NOMO-1 (cell line): Measurements from ENCODE around the gene SLC9B1.
A peak's percentile ranks its signal among the peaks of the same experiment; 100 is the strongest.
"Not testable (repeated sequence)": the region's sequence is repeated elsewhere in the genome, so short reads cannot be mapped to it uniquely, and the experiment has no call there.

Source experiments
- DNase-seq, 2 experiments: peaks; one replicate each; lab custom pipeline; 2025; ENCODE audit not compliant: unreplicated experiment in 2 of 2; lab: John Stamatoyannopoulos, UW

Gene SLC9B1

DNA sequence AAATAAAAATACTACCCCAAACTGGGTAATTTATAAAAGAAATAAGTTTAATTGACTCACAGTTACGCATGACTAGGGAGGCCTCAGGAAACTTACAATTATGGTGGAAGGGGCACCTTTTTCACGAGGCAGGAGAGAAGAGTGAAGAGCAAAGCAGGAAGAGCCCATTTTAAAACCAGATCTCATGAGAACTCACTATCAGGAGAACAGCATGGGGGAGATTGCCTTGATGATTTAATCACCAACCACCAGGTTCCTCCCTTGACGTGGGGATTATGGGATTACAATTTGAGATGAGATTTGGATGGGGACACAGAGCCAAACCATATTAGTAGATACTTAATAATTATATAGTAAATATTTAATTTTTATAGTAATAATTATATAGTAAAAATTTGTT, 140.6 kb downstream of the SLC9B1 start:
- no peak for DNase-seq

GRCh38 chr4:102878349-102878748, 141.2 kb downstream of the SLC9B1 start:
- DNase-seq, result peak; percentile 12 to 53

DNA sequence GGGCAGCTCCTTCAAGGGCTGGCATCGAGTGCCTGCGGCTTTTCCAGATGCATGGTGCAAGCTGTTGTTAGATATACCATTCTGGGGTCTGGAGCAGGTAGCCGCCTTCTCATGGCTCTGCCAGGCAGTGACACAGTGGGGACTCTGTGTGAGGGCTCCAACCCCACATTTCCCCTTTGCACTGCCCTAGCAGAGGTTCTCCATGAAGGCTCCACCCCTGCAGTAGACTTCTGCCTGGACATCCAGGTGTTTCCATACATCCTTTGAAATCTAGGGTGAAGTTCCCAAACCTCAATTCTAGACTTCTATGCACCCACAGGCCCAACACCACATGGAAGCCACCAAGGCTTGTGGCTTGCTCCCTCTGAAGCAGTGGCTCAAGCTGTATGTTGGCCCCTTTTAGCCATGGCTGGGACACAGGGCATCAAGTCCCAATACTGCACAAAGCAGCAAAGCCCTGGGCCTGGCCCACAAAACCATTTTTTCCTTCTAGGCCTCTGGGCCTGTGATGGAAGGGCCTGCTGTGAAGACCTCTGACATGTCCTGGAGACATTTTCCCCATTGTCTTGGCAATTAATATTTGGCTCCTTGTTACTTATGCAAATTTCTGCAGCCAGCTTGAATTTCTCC, 141.9 kb downstream of the SLC9B1 start:
- DNase-seq, result not testable (repeated sequence)

DNA sequence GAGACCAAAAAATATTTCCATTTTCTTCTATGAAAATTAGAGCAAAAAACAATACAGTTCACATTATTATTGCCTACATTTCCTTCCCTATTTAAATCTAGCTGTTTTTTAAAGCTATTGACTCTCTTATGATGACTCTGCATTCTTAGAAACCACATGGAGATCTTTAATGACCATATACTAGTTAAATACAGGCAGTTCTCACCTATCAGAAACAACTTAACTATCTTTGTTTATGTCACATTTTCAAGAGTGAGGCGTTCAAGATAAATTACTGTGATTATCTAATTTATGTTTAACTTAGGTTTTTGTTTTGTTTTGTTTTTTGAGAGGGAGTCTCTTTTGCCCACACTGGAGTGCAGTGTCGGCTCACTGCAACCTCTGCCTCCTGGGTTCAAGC, 147.7 kb downstream of the SLC9B1 start:
- peak in 1 of 2 experiments; percentile 64 for DNase-seq

DNA sequence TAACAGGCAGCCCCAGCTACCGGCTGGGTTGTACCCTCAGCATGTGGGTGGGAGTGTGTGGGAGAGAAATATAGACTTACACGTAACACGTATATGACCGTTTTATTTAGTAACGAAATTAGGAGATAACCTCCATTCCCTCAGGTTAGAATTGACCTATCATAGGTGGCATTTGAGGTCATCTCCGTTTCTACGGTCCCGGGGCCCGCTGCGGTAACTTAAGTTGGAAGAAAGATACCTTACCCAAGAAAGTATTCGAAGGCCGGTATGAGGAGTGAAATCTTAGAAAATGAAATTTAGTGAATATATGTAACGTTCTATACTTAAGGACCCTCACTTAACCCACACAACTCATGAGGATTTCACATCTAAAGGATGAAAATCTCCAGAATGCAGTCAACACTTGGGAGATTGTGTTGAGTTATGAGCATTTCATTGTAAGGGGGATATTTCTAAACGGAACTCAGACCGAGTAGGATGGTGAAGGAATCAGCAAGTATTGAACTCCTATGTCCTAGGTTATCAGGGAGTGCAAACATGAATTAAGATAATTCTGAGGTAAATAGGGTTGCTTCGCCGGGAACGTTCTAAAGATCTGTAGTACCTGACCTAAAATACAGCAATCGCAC, 149.8 kb downstream of the SLC9B1 start:
- no peak for DNase-seq

DNA sequence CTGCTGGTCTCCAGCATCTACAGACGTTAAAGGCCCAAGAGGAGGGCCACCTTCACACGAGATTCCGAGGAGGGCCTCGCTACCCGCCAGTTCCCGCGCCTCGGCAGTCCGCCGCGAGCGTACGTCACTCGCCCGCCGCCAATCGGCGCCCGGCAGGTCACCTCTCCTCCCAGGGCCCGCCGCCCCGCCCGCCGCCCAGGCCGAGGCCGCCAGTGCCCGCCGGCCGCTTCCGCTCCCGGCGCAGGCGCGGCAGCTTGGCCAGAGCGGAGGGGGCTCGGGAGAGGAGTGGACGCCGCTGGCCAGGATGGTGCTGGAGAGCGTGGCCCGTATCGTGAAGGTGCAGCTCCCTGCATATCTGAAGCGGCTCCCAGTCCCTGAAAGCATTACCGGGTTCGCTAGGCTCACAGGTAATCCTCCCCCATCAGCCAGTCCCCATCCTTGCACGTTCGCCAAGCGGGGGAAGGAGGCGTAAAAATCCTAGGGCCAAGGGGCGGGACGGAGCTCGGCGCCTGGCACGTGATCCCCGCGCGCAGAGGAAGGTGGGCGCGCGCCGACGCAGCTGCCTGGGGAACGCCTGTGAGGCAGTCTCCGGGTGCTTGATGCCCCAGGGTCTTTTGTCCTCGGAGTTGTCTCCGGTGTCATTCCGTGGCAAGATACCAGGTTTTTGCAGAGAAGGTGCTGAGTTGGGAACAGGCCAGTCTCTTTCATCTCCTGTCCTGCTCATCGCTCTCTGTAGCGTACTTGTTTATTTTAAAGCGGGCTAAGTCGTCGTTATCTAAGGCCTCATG, 150.5 kb downstream of the SLC9B1 start, which contains the start of gene CISD2:
Gene CISD2, plus strand, starts transcription at position 212 of the 788 bp plus-strand sequence. Its CDS starts 93 bp downstream, at position 305.
- peak; percentile 86 to 94 for DNase-seq

DNA sequence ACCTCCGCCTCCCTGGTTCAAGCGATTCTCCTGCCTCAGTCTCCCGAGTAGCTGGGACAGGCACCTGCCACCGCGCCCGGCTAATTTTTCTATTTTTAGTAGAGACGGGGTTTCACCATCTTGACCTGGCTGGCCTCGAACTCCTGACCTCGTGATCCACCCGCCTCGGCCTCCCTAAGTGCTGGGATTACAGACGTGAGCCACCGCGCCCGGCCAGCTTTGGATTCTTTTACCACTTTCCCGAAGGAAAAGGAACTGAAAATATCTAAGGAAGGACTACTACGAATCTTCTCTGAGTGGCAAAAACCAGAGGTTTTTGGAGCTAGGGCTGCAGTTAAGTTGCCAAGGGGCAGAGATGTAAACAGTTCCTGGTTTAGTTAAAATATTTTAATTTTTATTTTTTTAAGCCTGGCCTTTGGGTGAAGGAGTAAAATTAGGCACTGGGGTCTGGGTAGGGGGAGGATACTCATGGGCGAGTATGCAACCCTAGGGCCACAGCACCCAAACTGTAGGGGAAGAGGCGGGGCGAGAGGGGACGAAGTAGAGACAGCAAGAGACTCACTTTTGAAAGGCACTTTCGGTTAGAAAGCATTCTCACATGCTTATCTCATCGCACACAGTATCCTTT, 151.2 kb downstream of the SLC9B1 start:
- DNase-seq, result no peak

GRCh38 chr4:102867278-102868152, 152.0 kb downstream of the SLC9B1 start:
- DNase-seq, result peak in 1 of 2 experiments; percentile 47

DNA sequence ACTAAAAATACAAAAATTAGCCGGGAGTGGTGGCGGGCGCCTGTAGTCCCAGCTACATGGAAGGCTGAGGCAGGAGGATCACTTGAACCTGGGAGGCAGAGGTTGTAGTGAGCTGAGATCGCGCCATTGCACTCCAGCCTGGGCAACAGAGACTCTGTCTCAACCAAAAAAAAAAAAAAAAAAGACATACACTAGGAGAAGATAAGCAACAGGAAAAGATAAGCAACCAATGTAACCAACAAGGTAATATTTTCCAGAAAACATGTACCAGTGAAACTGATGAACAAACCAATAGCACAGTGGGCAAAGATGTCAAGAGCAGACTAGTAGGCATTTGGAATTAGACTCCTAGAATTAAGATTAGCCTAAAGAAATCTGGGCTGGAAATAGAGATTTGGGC, 154.2 kb downstream of the SLC9B1 start:
- not testable (repeated sequence) for DNase-seq

- peak in 1 of 2 experiments; percentile 31 for DNase-seq
Observed at GRCh38 chr4:102862747-102863146, 156.8 kb downstream of the SLC9B1 start.

DNA sequence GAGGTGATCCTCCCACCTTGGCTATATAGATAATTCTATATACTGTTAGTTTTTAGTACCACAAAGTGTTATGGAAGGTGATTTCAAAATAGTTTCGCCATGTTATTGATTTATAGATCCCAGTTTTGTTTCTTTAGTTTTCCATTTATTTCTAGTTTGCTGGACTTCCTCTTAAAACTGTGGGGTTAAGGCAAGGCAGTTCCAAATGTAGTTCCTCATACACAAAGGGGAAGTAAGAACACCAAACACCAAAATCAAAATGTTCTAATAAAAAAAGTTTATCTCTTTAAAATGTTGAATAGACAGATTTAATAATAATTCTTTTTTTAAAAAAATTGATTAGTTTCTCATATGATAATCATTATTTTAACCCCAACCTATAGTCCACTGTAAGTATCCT, 157.5 kb downstream of the SLC9B1 start:
- peak; percentile 66 to 88 for DNase-seq

- no peak for DNase-seq
Observed at GRCh38 chr4:102860611-102861324, 158.7 kb downstream of the SLC9B1 start.

DNA sequence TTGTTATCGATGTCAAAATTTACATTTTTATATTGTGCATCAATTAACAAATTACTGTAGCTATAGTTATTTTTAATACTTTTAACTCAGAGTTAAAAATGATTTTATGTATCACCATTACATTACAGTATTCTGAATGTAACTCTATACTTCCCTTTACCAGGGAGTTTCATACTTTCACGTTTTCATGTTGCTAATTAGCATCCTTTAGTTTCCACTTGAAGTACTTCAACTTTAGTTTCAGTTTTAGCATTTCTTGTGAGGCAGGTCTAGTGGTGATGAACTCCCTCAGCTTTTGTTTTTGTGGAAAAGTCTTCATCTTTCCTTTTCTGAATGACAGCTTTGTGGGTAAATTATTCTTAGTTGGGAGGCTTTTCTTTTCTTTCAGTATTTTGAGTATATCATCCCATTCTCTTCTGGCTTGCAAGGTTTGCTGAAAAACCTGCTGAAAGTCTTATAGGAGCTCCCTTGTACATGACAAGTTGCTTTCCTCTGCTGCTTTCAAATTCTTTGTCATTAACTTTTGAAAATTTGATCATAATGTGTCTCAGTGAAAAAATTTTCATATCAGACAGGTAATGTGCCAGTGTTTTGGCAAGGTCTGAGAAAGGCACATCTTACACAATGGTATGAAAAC, 160.6 kb downstream of the SLC9B1 start:
- no peak for DNase-seq
